GM21619 (cell line): ENCODE data around the gene ESYT3.
"Not testable (repeated sequence)": the region's sequence is repeated elsewhere in the genome, so short reads cannot be mapped to it uniquely, and the experiment has no call there.

ENCODE experiments used
- ATAC-seq: cut with Tn5 transposase; IDR thresholded peaks from one replicate; pipeline ENCODE4 v1.9.1; 2021; ENCODE audit not compliant: unreplicated experiment

ESYT3 gene

GRCh38 chr3:138441256-138441655, 6.8 kb downstream of the ESYT3 start:
- no peak for ATAC-seq

- ATAC-seq = no peak
Measured at GRCh38 chr3:138441742-138442141, 7.3 kb downstream of the ESYT3 start.

GRCh38 chr3:138442433-138442832, 8.0 kb downstream of the ESYT3 start:
- no peak for ATAC-seq

GRCh38 chr3:138443091-138443490, 8.7 kb downstream of the ESYT3 start:
- ATAC-seq = no peak

- no peak for ATAC-seq
Measured at GRCh38 chr3:138443521-138444503, 9.4 kb downstream of the ESYT3 start.

GRCh38 chr3:138445236-138445635, 10.8 kb downstream of the ESYT3 start:
- ATAC-seq = no peak

GRCh38 chr3:138445654-138446053, 11.2 kb downstream of the ESYT3 start:
- no peak for ATAC-seq

GRCh38 chr3:138448631-138449030, 14.2 kb downstream of the ESYT3 start:
- no peak for ATAC-seq

GRCh38 chr3:138449490-138449889, 15.1 kb downstream of the ESYT3 start:
- ATAC-seq = no peak

- no peak for ATAC-seq
Measured at GRCh38 chr3:138450181-138450580, 15.8 kb downstream of the ESYT3 start.

- ATAC-seq = no peak
Measured at GRCh38 chr3:138450704-138451424, 16.4 kb downstream of the ESYT3 start.

- no peak for ATAC-seq
Measured at GRCh38 chr3:138451595-138452162, 17.3 kb downstream of the ESYT3 start.

- no peak for ATAC-seq
Measured at GRCh38 chr3:138452436-138452835, 18.0 kb downstream of the ESYT3 start.

GRCh38 chr3:138453940-138454339, 19.5 kb downstream of the ESYT3 start:
- ATAC-seq = not testable (repeated sequence)

- no peak for ATAC-seq
Measured at GRCh38 chr3:138455801-138456716, 21.6 kb downstream of the ESYT3 start.

GRCh38 chr3:138456961-138457862, 22.8 kb downstream of the ESYT3 start:
- ATAC-seq = no peak

GRCh38 chr3:138457863-138458735, 23.7 kb downstream of the ESYT3 start:
- no peak for ATAC-seq

GRCh38 chr3:138458774-138459499, 24.5 kb downstream of the ESYT3 start:
- ATAC-seq = no peak
